ENCODE data around the gene GPC5. TPM values are rescaled to one million over a fixed set of nuclear protein-coding genes. Genes with fewer than 3 reads are reported as not detected.

Gene GPC5
- polyA plus RNA-seq, 2 of the 4 experiments (the other 2 are of a cell fraction) = not detected

- TF ChIP-seq JUN (IDR thresholded peaks at IDR 0.05) (no peak), TFCP2L1 (CRISPR knock-in tag; IDR thresholded peaks at IDR 0.05) (no peak), HMGXB4 (CRISPR knock-in tag; IDR thresholded peaks at IDR 0.05; ENCODE audit: borderline replicate concordance) (no peak), ZSCAN20 (CRISPR knock-in tag; IDR thresholded peaks at IDR 0.05) (no peak), ESRRA (IDR thresholded peaks at IDR 0.05; ENCODE audit: borderline replicate concordance, low read length) (no peak), MAX (IDR thresholded peaks at IDR 0.05) (no peak), ZNF302 (CRISPR knock-in tag; IDR thresholded peaks at IDR 0.05) (no peak), RFX5 (IDR thresholded peaks at IDR 0.05) (no peak), GATA3 (IDR thresholded peaks at IDR 0.05; ENCODE audit: borderline replicate concordance) (no peak)
Observed at GRCh38 chr13:91909617-91910016, 511.2 kb downstream of the GPC5 start.

GRCh38 chr13:91922969-91923592, 524.7 kb downstream of the GPC5 start:
- no peaks in the 10 kb centered on the region for H3K4me1 ChIP-seq

More at GRCh38 chr13:91909617-91910016, 511.2 kb downstream of the GPC5 start:
- CTCF ChIA-PET = no interaction called here
- no peaks in the 10 kb centered on the region for H3K9me3 ChIP-seq
- no peak overlapping the region for H3K4me2 ChIP-seq
- FAIRE-seq (no peak), ATAC-seq (no peak), DNase-seq (ENCODE audit: low read depth in 1 of 2, low spot score in 1 of 2) (no peak)
- no peaks in the 10 kb centered on the region for H3K4me1 ChIP-seq
- H3K4me3 ChIP-seq = no peak overlapping the region
- H3K27ac ChIP-seq = no peak overlapping the region
- WGBS (ENCODE audit: missing lambda C conversion rate) = 10% methylated on average over 2 of the region's 2 CpGs
- POLR2A ChIA-PET = no interaction called here

More at GRCh38 chr13:91922969-91923592, 524.7 kb downstream of the GPC5 start:
- ATAC-seq (no peak), DNase-seq (ENCODE audit: low read depth in 1 of 2, low spot score in 1 of 2) (no peak), FAIRE-seq (no peak)
- H3K9me3 ChIP-seq = no peaks in the 10 kb centered on the region
- no peak for TF ChIP-seq TFCP2L1 (CRISPR knock-in tag; IDR thresholded peaks at IDR 0.05)
- TF ChIP-seq GATA3 (IDR thresholded peaks at IDR 0.05; ENCODE audit: borderline replicate concordance) = no peak
- no peak for TF ChIP-seq ATOH8 (CRISPR knock-in tag; IDR thresholded peaks at IDR 0.05; ENCODE audit: low read depth)
- no peak for TF ChIP-seq REST (IDR thresholded peaks at IDR 0.05)
- no peak for TF ChIP-seq FOSL2 (IDR thresholded peaks at IDR 0.05)
- no peak for TF ChIP-seq FOSL2 (CRISPR knock-in tag; IDR thresholded peaks at IDR 0.05)
- TF ChIP-seq CHD2 (IDR thresholded peaks at IDR 0.05; ENCODE audit: low read length, partially characterized antibody) = no peak
- TF ChIP-seq MAFK (IDR thresholded peaks at IDR 0.05; ENCODE audit: partially characterized antibody) = no peak
- TF ChIP-seq ELK1 (IDR thresholded peaks at IDR 0.05; ENCODE audit: low read depth, low read length) = no peak
- TF ChIP-seq JUN (IDR thresholded peaks at IDR 0.05) = no peak
- TF ChIP-seq HOXB5 (CRISPR knock-in tag; IDR thresholded peaks at IDR 0.05) = no peak
- no peak for TF ChIP-seq MAX (IDR thresholded peaks at IDR 0.05)
- TF ChIP-seq ESRRA (IDR thresholded peaks at IDR 0.05; ENCODE audit: borderline replicate concordance, low read length) = no peak
- TF ChIP-seq SMC3 (IDR thresholded peaks at IDR 0.05) = no peak
- no peak for TF ChIP-seq ZFP36 (IDR thresholded peaks at IDR 0.05; ENCODE audit: borderline replicate concordance, partially characterized antibody)
- no peak for TF ChIP-seq FOXS1 (CRISPR knock-in tag; IDR thresholded peaks at IDR 0.05)
- H3K4me2 ChIP-seq = no peak overlapping the region
- CTCF ChIA-PET = no interaction called here
- H3K4me3 ChIP-seq = no peak overlapping the region
- 43% methylated on average over 6 of the region's 6 CpGs for WGBS (ENCODE audit: missing lambda C conversion rate)
- POLR2A ChIA-PET = no interaction called here
- no peak overlapping the region for H3K27ac ChIP-seq

Data from A549 (cell line).